DMS153 treated with DMSO at 0.1 percent for 48 hours (cell line): Measurements from ENCODE around the gene ADGRL3.
"Not testable (repeated sequence)": the region's sequence is repeated elsewhere in the genome, so short reads cannot be mapped to it uniquely, and the experiment has no call there.

Experiments used
- DNase-seq: peaks from one replicate; lab custom pipeline; 2025; ENCODE audit not compliant: unreplicated experiment; lab: John Stamatoyannopoulos, UW

Gene ADGRL3

DNA sequence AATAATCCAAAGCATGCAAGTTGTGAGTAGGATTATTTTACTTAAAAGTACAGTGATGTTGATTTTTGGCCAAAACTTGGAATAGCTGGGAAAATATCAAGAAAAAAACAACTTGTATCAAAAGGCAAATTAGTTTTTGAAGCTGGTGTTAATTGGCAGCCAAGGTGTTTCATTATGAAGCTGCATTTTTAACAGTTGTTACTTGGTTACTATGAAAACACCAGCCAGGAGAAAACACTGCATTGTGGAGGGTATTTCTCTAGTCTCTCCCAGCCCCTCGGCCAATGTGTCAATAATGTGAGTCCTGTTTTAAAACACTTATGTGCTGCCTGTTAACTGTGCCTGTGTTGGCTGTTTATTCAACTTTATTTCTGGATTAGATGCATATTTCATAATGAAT lies 733.4 kb downstream of the ADGRL3 start:
- no peak for DNase-seq

DNA sequence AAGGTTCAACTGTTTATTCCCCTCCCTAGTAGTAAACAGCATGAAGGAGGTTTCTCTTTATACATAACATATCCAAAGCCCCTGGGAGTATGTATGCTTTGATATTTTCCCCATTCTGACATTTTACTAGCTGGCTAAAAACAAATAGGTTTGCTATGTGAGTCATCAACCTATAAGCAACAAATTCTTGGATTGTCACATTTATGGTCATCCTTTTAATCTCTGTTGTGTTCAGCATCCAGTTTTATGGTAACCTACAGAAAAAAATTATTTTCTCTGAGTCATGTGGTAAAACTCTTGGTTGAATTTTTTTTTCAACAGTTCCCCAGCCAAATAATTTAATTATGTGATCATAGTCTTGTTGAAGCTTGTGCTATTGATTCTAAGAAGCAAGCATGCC lies 734.1 kb downstream of the ADGRL3 start:
- no peak for DNase-seq

DNA sequence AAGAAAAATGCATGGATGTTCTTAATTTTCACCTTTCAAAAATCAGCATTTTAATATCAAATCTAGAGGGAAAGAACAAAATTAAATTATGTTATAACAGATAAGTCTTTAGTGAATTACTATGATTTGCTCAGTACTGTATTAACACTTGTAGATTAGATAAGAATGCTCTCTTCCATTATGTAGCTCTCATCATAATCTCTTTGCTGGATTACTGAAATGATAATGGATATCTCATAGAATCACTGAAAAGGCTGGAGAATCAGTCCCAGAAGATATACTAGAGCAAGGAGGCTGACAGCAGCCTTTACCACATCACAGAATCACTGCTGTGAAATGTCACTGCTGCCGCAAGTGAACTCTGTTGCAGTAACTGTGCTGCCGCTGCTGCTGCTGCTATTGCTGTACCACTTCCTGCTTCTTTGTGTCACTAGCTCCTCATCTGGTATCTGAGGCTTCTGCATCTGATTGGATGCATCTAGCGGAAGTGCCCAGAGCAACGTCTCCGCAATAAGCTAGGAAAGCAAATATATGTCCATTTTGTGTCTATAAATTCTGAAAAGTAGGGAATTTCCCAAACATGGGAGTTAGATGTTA lies 738.2 kb downstream of the ADGRL3 start:
- DNase-seq, result no peak

DNA sequence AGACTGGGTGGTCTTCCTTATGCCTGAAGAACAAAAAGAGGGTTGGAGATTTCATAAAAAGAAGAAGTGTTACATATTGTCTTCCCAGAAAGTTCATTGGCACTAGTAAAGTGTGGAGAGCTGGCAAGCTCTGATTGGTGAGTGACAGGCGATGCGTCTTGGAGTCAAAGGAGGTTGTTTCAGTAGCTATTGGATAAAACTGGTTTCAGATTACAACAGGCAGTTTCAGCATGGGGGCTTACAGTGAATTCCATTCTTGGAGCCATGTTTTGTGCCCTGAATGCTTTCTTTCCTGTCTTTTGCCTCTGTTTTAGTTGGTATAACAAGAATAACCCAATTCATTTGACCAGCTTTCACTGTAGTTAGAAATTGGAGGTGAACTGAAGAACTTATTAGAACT lies 750.5 kb downstream of the ADGRL3 start:
- no peak for DNase-seq

DNA sequence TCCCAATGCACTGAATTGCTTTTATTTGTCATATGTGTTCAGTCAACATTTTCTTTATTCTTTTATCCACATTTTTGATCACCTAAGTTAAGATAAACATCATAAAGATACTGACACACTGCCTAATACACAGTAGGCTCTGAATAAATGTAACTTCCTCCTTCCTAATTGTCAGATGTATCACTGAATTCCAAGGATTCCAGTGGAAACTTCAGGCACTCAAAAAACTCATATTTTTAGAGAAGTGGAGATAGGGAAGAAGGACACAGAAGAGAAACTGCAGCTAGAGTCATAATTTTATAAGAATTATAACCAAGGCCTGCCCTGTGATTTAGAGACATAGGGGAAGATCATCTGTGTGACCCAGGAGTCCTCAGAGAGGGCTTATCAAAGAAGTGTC lies 753.3 kb downstream of the ADGRL3 start:
- no peak for DNase-seq

DNA sequence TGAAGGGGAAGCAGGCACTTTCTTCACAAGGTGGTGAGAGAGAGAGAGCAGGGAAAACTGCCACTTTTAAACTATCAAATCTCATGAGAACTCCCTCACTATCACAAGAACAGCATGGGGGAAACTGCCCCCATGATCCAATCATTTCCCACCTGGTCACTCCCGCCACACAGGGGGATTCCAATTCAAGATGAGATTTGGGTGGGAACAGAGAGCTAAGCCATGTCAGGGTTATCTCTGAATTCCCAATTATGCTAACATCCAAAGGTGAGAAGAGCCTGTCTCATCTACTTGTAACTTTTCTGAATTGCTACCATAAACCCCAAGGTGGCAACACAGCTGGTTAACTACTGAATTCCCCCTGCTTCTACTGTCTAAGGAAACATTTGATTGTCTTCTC lies 758.5 kb downstream of the ADGRL3 start:
- no peak for DNase-seq

DNA sequence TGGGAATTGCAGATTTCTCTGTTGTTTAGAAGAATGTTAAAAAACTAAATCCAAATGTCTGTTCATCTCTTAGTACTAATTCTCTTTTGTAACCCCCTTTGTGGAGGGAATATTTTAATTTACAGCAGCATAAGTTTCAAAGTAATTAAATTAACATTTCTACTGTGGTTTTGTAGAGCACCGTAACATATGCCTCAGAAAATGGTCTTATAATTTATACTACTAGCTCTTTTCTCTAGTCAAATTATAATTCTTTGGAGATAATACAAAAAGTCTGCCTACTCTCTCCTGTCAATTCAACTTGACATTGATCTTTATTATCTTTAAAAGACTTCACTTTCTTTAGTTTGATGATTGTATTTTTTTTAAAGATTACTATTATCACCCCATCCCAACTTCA lies 759.0 kb downstream of the ADGRL3 start:
- DNase-seq, result no peak

DNA sequence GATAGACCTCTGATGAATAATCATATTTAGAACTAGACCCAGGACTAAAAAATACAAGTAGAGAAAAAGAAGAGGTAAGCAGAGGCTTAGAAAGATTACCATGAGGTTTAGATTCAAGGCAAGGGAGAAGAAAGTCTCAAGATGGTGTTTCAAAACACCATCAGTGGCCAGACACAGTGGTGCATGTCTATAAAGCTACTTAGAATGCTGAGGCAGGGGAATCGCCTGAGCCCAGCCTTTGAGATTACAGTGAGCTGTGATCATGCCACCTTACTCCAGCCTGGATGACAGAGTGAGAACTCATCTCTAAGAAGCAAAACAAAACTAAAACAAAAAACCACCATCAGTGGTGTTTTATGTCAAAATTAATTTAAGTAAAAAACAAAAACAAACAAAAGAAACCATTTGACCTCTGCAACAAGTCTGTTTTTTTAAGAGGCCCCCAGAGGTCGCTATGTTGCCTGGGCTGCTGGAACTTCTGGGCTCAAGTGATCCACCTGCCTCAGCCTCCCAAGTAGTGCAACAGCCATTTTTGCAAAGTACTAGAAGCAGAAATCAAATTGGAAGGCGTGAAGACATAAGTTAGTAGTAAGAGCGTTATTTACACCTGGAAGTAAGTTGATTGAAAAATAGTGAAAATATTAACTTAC lies 784.3 kb downstream of the ADGRL3 start:
- no peak for DNase-seq

DNA sequence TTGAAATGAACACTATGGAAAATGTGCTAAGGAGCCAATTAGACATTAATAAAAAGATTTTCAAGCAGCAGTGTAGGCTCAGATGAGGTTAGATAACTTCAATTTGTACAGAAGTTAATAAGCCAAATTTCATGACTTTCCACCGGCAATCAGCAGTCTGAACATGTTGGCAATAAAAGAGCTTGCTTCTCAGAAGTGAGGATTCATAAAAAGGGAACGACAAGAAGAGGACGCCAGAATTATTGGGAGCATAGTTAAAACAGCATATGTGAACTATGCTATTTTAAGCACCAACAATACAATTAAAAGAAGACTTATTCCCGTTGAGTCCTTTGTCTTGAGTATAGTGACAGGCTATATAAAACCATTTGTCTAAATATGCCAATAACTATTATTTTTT lies 785.3 kb downstream of the ADGRL3 start:
- no peak for DNase-seq

DNA sequence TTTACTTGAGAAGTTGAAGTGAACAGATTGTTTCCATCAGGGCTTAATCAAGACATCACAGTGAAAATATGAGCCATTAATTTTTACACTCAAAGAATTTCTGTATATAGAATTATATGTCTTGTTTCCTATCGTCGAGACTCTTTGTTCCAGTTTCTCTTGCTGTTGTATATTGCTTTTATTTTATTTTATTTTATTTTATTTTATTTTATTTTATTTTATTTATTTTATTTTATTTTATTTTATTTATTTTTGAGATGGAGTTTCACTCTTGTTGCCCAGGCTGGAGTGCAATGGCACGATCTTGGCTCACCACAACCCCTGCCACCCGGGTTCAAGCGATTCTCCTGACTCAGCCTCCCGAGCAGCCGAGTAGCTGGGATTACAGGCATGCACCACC lies 786.8 kb downstream of the ADGRL3 start:
- DNase-seq, result not testable (repeated sequence)

DNA sequence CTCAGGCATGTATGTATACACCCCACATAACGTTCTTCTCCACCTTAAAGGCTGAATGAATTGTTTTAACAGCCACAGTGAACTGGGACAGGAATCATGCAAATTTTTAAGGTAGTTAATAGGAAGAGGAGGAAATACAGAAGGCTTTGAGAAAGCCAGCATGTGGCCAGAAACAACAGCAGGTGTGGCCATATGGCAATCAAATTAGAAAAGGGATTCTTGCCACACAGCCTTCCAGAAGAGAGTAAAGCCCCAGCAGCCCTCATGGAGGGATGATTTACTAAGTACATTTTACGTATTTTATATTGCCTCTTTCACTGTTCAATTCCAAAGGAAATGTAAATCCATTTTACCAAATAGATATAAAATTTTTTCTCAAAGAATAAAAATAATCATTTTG lies 792.2 kb downstream of the ADGRL3 start:
- no peak for DNase-seq

DNA sequence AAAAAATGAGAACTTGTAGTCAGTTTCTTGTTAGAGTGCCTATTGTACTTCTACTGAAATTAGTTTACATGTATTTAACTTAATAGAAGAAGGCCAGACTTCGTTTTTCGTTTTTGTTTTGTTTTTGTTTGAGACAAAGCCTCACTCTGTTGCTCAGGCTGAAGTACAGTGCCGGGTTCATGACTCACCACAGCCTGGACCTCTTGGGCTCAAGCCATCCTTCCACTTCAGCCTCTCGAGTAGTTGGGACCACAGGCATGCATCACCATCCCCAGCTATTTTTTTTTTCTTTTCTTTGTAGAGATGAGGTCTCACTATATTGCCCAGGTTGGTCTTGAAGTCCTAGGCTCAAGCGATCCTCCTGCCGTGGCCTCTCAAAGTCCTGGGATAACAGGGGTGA lies 793.9 kb downstream of the ADGRL3 start:
- no peak for DNase-seq

DNA sequence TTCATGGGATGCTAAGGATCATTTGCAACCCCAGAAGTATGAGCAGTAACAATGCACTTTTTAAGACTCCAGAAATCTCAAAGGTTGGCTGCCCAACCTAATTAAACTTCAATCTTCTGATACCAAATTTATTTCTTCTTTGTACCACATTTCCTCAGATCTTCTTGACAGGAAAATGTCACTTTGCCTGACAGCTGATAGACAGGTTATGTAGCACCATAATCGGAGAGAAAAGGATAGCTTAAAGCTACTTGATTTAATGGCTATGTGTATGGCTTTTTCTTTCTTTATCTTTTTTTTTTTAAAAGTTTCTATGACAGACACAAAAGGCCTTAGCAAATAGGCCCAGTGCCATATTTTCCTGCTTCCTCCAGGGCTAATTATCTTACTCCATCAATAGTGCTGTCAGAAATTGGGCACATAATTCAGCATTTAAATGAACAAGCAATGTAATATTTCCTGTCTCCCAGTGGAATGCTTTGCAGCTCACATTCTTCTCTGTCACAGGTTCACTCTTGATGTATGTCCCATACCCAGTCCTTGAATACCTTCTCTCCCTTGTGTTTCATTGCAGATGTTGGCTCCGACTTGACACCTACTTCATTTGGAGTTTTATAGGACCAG lies 795.7 kb downstream of the ADGRL3 start:
- DNase-seq, result no peak

DNA sequence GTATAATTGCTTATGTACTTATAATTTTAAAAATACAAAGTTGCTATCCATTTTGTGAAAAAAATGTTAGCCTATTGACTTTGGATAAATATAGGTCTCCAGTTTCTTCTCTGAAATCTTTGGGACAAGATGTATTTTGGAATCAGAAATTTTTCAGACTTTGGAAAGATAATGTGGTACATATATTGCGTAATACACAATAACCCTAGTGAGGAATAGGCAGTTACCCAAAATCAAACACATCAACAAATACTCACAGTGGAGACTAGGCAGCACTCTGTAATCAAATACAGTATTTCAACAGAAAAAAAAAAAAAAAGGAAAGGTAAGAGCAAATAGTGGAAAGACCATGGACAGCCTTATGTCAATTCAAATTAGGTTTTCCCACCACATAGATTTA lies 796.8 kb downstream of the ADGRL3 start:
- no peak for DNase-seq

DNA sequence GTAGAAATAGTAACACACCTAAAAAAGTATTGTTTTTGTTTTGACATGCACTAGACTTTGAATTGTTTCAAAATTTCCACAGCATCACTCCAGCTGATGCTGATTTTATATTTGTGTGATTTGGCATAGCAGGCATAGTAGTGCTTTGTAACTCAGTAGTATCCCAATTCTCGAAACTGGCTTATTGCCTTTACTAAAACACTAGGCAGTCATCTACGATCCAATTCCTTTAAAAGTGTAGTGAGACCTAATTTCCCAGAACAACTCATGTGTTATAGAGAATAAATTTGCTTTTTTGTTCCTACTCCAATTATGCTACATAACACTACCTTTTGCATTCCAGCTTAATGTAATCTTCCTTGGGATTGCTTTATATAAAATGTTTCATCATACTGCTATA lies 797.7 kb downstream of the ADGRL3 start:
- DNase-seq, result no peak

DNA sequence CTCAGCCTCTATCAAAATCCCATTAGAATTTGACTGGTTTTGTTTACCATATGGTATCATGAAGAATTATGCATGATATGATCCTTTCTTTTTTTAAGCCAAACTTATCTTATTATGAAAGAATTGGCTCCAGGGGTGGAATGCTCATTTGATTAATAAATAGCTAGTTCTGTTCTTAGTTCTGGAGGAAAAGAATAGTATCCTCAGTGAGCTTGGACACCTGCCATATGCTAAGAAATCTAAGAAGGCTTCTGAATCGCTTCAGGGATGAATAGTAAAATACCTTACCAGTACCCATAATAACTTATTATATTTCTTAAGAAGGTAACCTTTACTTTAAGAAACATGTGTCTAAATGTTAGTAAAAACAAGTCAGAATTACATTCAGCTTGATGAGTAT lies 803.6 kb downstream of the ADGRL3 start:
- no peak for DNase-seq

DNA sequence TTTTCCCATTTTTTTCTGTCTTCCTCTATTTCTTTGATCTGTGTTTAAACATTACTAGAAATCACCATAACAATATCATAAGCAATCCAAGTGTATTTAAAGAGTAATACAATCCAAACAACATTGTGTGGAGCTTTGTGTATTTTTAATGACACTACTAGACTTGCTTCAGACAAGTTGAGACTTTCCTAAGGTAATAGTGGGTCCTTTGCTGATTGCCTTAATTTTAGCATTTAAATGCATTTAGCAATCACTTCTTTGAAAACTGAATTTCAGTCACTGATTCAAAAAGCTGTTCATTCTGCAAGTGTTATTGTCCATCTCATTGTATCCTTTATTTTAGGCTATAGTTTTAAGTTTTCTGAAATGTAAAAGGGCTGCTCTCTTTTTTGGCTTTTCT lies 804.8 kb downstream of the ADGRL3 start:
- DNase-seq, result no peak

DNA sequence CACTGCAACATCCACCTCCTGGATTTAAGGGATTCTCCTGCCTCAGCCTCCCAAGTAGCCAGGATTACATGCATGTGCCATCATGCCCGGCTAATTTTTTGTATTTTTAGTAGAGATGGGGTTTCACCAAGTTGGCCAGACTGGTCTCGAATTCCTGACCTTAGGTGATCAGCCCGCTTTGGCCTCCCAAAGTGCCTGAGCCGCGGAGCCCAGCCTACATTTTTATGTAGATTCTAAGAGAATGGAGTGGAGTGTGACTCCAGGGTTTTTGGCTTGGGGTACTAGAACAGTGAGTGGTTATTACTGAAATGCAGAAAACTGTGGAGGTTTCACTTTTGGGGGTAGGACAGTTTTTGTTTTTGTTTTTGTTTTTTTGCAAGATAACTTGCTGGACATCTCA lies 806.0 kb downstream of the ADGRL3 start:
- DNase-seq, result no peak

DNA sequence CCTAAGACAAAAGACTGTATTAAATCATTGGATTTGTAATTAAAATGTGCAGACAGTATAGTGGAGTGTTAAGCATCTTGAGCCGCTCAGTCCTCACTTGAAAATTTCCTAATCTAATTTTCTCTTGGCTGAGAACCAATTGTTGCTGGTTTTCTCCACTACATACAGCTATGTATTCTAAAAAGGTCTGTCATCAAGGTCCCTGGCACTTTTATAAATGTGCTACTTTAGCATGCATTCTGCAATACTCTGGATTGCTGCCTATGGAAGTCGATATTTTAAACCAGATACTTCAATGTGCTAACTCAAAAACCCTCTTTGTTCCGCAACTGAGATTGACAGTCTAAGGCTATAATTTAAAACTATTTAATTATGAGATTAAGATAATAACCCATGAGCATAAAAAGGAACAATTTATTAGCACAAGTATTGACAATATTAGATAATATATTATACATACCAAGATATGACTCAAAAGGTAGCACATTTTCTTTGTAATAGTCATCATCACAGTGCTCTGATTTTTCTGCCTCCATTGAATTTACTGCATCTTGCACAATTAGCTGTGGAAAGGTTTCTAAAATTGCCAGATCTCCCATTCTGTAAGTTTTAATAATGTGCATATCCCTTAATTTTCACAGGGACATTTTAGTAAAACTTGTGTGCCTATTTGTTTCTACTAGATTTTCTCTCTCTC lies 815.1 kb downstream of the ADGRL3 start:
- DNase-seq, result no peak

DNA sequence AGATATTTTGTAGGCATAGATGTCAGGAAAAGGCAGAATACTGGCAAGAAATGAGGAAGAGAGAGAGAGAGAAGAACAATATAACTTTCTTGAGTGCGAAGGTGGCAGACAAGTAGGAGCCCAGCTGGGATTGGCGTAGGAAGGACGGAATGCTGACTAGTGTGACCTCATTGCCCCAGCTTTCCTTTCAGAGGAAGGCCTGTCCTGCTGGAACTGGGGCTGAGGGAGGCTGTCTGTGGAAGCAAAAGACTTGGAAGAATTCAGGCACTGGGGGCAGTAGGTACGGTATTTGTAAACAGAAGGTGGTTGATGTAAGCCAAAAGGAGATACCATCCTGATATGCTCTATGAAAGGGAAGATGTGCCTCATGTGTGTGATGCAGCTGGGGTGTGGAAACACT lies 818.4 kb downstream of the ADGRL3 start:
- DNase-seq, result no peak

DNA sequence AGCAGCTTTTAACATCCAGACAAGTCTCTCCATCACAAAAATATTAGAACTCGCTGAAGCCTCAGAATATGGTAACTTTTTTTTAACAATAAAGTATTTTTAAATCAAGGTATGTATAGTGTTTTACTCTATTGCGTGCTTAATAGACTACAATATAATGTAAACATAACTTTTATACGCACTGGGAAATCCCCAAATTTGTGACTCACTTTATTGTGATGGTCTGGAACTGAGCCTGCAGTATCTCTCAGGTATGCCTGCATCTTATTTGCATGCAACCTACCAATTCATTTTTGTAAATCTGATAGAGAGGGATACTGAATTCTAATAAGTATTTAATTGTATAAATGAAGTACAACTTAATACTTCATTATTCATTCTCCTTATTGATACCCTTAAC lies 823.5 kb downstream of the ADGRL3 start:
- DNase-seq, result no peak

DNA sequence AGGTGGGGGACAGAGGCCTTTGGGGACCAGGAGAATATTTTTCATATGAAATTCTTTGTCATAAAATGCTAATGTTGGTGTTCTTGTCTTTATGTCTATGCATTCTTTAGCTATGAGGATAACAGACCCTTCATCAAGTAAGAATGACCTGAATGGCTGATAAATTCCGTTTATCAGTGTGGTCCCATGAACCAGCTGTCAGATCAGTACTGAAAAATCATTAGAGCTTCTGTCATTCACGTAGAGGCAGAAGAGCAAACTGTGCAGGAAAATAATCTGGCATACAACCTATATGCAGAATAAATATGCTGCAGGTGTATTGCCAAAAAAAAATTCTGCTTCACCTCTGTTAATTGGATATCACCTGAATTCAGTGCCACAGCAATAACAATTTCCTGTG lies 828.6 kb downstream of the ADGRL3 start:
- no peak for DNase-seq
